DND-41 (cell line): ENCODE results near the gene DHRSX.

ENCODE experiments used
- ATAC-seq: fragments of 200-7000 bp; cut with Tn5 transposase; 3 replicates; pipeline ENCODE4 v1.9.1; 2021; ENCODE audit warnings: low read depth; ENCODE audit not compliant: insufficient read depth
- DNase-seq: peaks from one replicate; pipeline ENCODE4 v3.0.0-alpha.2; 2020
- H2AFZ ChIP-seq: 2 replicates; pipeline ENCODE4 v1.6.0; 2012; ENCODE audit warnings: low read depth, low read length
- H3K27ac ChIP-seq: 2 replicates; pipeline ENCODE4 v1.5.1; 2012; ENCODE audit warnings: low read length, inconsistent platforms
- H3K27me3 ChIP-seq: fragments of 200-600 bp; sonication (generic); 2 replicates; pipeline ENCODE4 v1.6.0; 2012; ENCODE audit warnings: low read length, mild to moderate bottlenecking, inconsistent platforms; ENCODE audit not compliant: insufficient read depth, poor library complexity
- H3K36me3 ChIP-seq: 2 replicates; pipeline ENCODE4 v1.5.1; 2012; ENCODE audit warnings: low read length, inconsistent platforms; ENCODE audit not compliant: insufficient read depth
- H3K4me1 ChIP-seq: 2 replicates; pipeline ENCODE4 v1.5.1; 2012; ENCODE audit warnings: mild to moderate bottlenecking, low read length; ENCODE audit not compliant: insufficient read depth
- H3K4me2 ChIP-seq: 2 replicates; pipeline ENCODE4 v1.6.0; 2012; ENCODE audit warnings: mild to moderate bottlenecking, moderate library complexity, low read length, inconsistent platforms; ENCODE audit not compliant: insufficient read depth
- H3K4me3 ChIP-seq, 2 experiments: fragments of 200-600 bp in 1 of 2; shearing (Covaris generic) in 1 of 2; 2 replicates each; pipeline ENCODE4 v1.5.1; 2012 to 2016; ENCODE audit warnings: inconsistent platforms in 2 of 2, low read length in 2 of 2, mild to moderate bottlenecking in 2 of 2, low read depth in 1 of 2, moderate library complexity in 1 of 2
- H3K79me2 ChIP-seq: 2 replicates; pipeline ENCODE4 v1.6.0; 2012; ENCODE audit warnings: low read length, inconsistent platforms; ENCODE audit not compliant: insufficient read depth
- H3K9ac ChIP-seq: 2 replicates; pipeline ENCODE4 v1.6.0; 2012; ENCODE audit warnings: low read depth, mild to moderate bottlenecking, inconsistent platforms, low read length, moderate library complexity
- H3K9me3 ChIP-seq: 2 replicates; pipeline ENCODE4 v1.5.1; 2012; ENCODE audit warnings: low read length, moderate library complexity, mild to moderate bottlenecking, inconsistent platforms; ENCODE audit not compliant: insufficient read depth, severe bottlenecking
- H4K20me1 ChIP-seq: 2 replicates; pipeline ENCODE4 v1.6.0; 2012; ENCODE audit warnings: low read length; ENCODE audit not compliant: insufficient read depth
- EZH2 ChIP-seq: IDR thresholded peaks from 3 replicates; pipeline ENCODE4 v1.6.1; 2012; ENCODE audit warnings: borderline replicate concordance, low read depth, mild to moderate bottlenecking, moderate library complexity, low read length, inconsistent platforms; ENCODE audit not compliant: severe bottlenecking
- TF ChIP-seq, protein P1 (sequence below): IDR thresholded peaks from 2 replicates; pipeline ENCODE4 v1.5.1; 2012; ENCODE audit warnings: borderline replicate concordance, low read length, moderate library complexity, mild to moderate bottlenecking; ENCODE audit not compliant: poor library complexity, severe bottlenecking; ENCODE audit errors: extremely low read depth

The DHRSX gene

DNA sequence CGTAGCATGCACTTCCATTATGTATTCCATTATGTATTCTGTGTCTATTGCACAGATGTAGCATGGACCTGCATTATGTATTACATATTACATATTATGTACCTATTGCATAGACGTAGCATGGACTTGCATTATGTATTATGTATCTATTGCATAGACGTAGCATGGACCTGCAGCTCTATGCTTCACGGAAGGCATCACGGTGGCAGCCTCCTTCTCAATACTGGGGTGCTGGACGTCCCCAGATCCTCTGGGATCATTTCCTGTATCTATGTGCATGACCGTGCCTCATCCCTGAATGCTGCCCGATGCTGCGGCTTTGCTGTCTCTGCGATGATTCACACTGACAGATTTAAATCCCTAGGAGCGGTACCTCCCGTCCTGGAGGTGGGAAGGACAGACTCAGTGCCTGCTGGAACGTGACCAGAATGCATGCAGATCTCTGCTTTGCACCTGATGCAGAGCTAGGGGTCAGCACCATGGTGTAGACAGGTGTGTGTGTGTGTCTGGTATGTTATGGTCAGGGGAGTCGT is 317.5 kb downstream of the DHRSX start:
- Histone ChIP-seq H2AFZ (no peak overlapping the region), H3K79me2 (no peaks in the 10 kb centered on the region), H3K9me3 (peaks cover 12% of the 10 kb centered on the region), H4K20me1 (no peaks in the 10 kb centered on the region), H3K27ac (no peak overlapping the region), H3K4me3 (no peak overlapping the region), H3K4me2 (no peak overlapping the region), H3K4me1 (no peaks in the 10 kb centered on the region), H3K9ac (no peak overlapping the region), H3K27me3 (no peaks in the 10 kb centered on the region), H3K36me3 (no peaks in the 10 kb centered on the region)
- DNase-seq (no peak), ATAC-seq (no peak)
- TF ChIP-seq, protein P1, sequence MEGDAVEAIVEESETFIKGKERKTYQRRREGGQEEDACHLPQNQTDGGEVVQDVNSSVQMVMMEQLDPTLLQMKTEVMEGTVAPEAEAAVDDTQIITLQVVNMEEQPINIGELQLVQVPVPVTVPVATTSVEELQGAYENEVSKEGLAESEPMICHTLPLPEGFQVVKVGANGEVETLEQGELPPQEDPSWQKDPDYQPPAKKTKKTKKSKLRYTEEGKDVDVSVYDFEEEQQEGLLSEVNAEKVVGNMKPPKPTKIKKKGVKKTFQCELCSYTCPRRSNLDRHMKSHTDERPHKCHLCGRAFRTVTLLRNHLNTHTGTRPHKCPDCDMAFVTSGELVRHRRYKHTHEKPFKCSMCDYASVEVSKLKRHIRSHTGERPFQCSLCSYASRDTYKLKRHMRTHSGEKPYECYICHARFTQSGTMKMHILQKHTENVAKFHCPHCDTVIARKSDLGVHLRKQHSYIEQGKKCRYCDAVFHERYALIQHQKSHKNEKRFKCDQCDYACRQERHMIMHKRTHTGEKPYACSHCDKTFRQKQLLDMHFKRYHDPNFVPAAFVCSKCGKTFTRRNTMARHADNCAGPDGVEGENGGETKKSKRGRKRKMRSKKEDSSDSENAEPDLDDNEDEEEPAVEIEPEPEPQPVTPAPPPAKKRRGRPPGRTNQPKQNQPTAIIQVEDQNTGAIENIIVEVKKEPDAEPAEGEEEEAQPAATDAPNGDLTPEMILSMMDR, result no peak
- TF ChIP-seq EZH2, result no peak

DNA sequence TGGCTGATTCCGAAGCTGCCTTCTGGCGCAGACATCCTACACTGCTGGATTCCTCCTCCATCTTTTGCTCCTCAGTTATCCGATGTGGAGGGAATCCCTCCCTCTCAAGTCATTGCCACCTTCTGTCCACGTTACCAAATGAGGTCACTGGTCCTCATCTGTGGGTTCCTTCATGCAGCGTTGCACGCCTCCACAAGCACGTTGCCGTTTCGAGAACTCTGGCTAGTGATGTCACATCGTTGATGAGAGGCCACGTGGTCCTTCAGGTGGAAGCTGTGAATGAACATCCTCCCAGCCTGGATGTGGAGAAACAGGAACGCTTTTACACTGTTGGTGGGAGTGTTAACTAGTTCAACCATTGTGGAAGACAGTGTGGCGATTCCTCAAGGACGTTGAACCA is 323.2 kb downstream of the DHRSX start:
- Histone ChIP-seq H3K79me2 (no peaks in the 10 kb centered on the region), H3K4me2 (no peak overlapping the region), H3K9ac (no peak overlapping the region), H3K27me3 (no peaks in the 10 kb centered on the region), H3K4me3 (no peak overlapping the region), H3K27ac (no peak overlapping the region), H3K4me1 (no peaks in the 10 kb centered on the region), H4K20me1 (no peaks in the 10 kb centered on the region), H3K9me3 (no peaks in the 10 kb centered on the region), H3K36me3 (no peaks in the 10 kb centered on the region), H2AFZ (no peak overlapping the region)
- ATAC-seq (no peak), DNase-seq (no peak)
- TF ChIP-seq, protein P1, result no peak
- TF ChIP-seq EZH2, result no peak

DNA sequence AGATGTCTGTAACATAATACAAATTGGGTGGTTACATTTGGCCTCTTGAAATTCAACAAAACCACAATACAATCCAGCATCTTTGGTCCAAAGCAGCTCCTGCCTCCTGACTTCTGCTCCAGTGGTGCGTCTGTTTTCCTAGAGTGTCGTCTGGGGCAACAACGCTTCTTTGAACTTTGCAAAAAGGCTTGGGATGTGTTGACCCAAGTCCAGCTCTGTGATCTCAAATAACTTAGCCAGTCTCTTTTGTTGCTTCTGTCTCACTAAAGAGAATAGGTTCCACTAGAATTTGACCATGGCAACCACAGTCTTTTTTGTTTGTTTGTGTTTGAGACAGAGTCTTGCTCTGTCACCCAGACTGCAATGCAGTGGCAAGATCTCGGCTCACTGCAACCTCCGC is 324.0 kb downstream of the DHRSX start:
- no peak overlapping the region for H2AFZ ChIP-seq
- ATAC-seq (no peak), DNase-seq (no peak)
- no peaks in the 10 kb centered on the region for H4K20me1 ChIP-seq
- no peak overlapping the region for H3K4me3 ChIP-seq
- H3K27ac ChIP-seq, result no peak overlapping the region
- H3K36me3 ChIP-seq, result no peaks in the 10 kb centered on the region
- no peaks in the 10 kb centered on the region for H3K27me3 ChIP-seq
- no peak overlapping the region for H3K9ac ChIP-seq
- TF ChIP-seq EZH2, result no peak
- TF ChIP-seq, protein P1, result no peak
- no peaks in the 10 kb centered on the region for H3K4me1 ChIP-seq
- no peak overlapping the region for H3K4me2 ChIP-seq
- H3K9me3 ChIP-seq, result no peaks in the 10 kb centered on the region
- H3K79me2 ChIP-seq, result no peaks in the 10 kb centered on the region

DNA sequence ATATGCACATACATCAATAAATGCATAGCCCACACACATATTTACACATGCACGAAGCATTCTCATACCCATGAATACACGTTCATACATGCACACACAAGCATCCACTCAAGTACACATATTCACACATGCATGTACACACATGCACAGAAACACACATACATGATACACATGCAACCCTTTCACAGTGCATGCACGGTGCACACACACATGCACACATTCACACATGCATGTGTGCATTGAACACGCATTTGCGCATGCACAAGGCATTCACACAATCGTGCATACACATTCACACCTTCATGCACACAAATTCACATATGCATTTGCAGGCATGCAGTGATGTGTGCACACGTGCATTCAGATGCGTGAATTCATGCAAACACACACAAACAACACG is 324.5 kb downstream of the DHRSX start:
- Histone ChIP-seq H3K36me3 (no peaks in the 10 kb centered on the region), H3K9ac (no peak overlapping the region), H3K27me3 (no peaks in the 10 kb centered on the region), H3K4me1 (no peaks in the 10 kb centered on the region), H3K27ac (no peak overlapping the region), H3K79me2 (no peaks in the 10 kb centered on the region), H2AFZ (no peak overlapping the region), H3K4me3 (no peak overlapping the region), H4K20me1 (no peaks in the 10 kb centered on the region), H3K9me3 (no peaks in the 10 kb centered on the region), H3K4me2 (no peak overlapping the region)
- ATAC-seq (no peak), DNase-seq (no peak)
- TF ChIP-seq EZH2, result no peak
- TF ChIP-seq, protein P1, result no peak
